Measurements from ENCODE around the gene SMS.

Gene SMS

DNA sequence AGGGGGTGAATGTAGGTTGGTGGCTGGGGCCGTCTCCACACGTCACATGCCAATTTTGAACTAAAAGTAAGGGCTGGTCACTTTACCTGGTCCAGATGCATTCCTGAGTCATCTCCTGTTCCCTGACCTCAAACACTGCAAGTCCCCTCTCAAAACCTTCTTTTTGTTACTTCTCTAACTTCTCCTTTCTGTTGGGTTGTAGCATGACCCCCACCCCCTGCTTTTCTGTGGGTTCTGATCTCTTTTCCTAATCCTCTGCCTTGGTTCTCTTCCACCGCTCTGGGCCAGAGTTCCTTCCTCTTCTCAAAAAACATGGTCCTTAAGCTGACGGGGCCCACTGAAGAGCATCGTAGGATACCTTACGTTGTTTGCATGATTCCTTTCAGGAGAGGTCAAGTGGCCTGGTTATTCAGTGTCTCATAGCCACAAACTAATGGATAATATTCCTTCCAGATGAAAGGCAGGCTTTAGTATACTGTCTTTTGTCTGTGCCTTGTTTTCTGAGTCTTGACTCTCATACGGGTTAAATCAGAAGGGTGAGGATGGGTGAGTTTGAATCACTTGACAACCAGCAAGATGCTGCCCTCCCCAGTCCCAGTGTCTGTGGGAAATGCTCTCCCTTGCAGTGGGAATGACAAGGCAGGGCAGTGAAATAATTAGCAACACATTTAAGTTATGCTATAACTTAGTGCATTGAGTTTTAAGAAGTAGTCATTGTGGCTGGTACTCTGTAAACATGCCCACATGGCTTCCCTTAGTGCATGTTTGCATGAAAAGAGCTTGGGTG is 15.1 kb downstream of the SMS start:
- TF ChIP-seq ZFX (IDR thresholded peaks at IDR 0.05; ENCODE audit: borderline replicate concordance) = no peak
- TF ChIP-seq, protein P1, sequence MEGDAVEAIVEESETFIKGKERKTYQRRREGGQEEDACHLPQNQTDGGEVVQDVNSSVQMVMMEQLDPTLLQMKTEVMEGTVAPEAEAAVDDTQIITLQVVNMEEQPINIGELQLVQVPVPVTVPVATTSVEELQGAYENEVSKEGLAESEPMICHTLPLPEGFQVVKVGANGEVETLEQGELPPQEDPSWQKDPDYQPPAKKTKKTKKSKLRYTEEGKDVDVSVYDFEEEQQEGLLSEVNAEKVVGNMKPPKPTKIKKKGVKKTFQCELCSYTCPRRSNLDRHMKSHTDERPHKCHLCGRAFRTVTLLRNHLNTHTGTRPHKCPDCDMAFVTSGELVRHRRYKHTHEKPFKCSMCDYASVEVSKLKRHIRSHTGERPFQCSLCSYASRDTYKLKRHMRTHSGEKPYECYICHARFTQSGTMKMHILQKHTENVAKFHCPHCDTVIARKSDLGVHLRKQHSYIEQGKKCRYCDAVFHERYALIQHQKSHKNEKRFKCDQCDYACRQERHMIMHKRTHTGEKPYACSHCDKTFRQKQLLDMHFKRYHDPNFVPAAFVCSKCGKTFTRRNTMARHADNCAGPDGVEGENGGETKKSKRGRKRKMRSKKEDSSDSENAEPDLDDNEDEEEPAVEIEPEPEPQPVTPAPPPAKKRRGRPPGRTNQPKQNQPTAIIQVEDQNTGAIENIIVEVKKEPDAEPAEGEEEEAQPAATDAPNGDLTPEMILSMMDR (IDR thresholded peaks at IDR 0.05) = no peak
- no peak overlapping the region for H3K27ac ChIP-seq

- H3K27ac ChIP-seq = no peak overlapping the region
- TF ChIP-seq ZFX (IDR thresholded peaks at IDR 0.05; ENCODE audit: borderline replicate concordance) = no peak
- TF ChIP-seq, protein P1 (IDR thresholded peaks at IDR 0.05) = no peak
Observed at GRCh38 chrX:21956783-21957182, 16.3 kb downstream of the SMS start.

- H3K27ac ChIP-seq = no peak overlapping the region
- no peak for TF ChIP-seq ZFX (IDR thresholded peaks at IDR 0.05; ENCODE audit: borderline replicate concordance)
- TF ChIP-seq, protein P1 (IDR thresholded peaks at IDR 0.05) = no peak
Observed at GRCh38 chrX:21958187-21958586, 17.7 kb downstream of the SMS start.

GRCh38 chrX:21958916-21959315 is 18.4 kb downstream of the SMS start:
- TF ChIP-seq, protein P1 (IDR thresholded peaks at IDR 0.05) = no peak
- no peak for TF ChIP-seq ZFX (IDR thresholded peaks at IDR 0.05; ENCODE audit: borderline replicate concordance)
- no peak overlapping the region for H3K27ac ChIP-seq

- H3K27ac ChIP-seq = no peak overlapping the region
- TF ChIP-seq, protein P1 (IDR thresholded peaks at IDR 0.05) = no peak
- TF ChIP-seq ZFX (IDR thresholded peaks at IDR 0.05; ENCODE audit: borderline replicate concordance) = no peak
Observed at GRCh38 chrX:21959362-21960051, 19.0 kb downstream of the SMS start.

- no peak for TF ChIP-seq ZFX (IDR thresholded peaks at IDR 0.05; ENCODE audit: borderline replicate concordance)
- TF ChIP-seq, protein P1 (IDR thresholded peaks at IDR 0.05) = no peak
- no peak overlapping the region for H3K27ac ChIP-seq
Observed at GRCh38 chrX:21960569-21961541, 20.3 kb downstream of the SMS start.
